Mesothelial cell of epicardium (in vitro differentiated cells): Measurements from ENCODE around the gene NUP210. TPM values are rescaled to one million over a fixed set of nuclear protein-coding genes. Genes with fewer than 3 reads are reported as not detected.
"Not testable (repeated sequence)": the region's sequence is repeated elsewhere in the genome, so short reads cannot be mapped to it uniquely, and the experiment has no call there.

Experiments used
- DNase-seq, 2 experiments: peaks; one replicate each; pipeline ENCODE4 v3.0.0; 2021; ENCODE audit warnings: low spot score in 2 of 2; ENCODE audit not compliant: unreplicated experiment in 2 of 2
- H3K27ac Mint-ChIP-seq: 2 replicates; pipeline ENCODE4 v1.8.0; 2021; ENCODE audit warnings: mixed read lengths
- H3K27me3 Mint-ChIP-seq: 2 replicates; pipeline ENCODE4 v1.8.0; 2021; ENCODE audit warnings: low read depth, mixed read lengths
- H3K36me3 Mint-ChIP-seq: 2 replicates; pipeline ENCODE4 v1.8.0; 2021; ENCODE audit warnings: mixed read lengths
- H3K4me1 Mint-ChIP-seq: 2 replicates; pipeline ENCODE4 v1.8.0; 2021; ENCODE audit warnings: mixed read lengths
- H3K4me3 Mint-ChIP-seq: 2 replicates; pipeline ENCODE4 v1.8.0; 2021; ENCODE audit warnings: mild to moderate bottlenecking, moderate library complexity, mixed read lengths
- H3K9me3 Mint-ChIP-seq: 2 replicates; pipeline ENCODE4 v1.8.0; 2021; ENCODE audit warnings: mixed read lengths
- total RNA-seq: library from RNA; stranded (reverse); gene quantifications from 3 replicates; pipeline ENCODE4 v1.2.1, GENCODE V29; 2021
- TF ChIP-seq, protein P1 (sequence below): fragments of 200-600 bp; sonication (generic); IDR thresholded peaks from one replicate; pipeline ENCODE4 v1.5.0; 2021; ENCODE audit warnings: antibody characterized with exemption; ENCODE audit not compliant: unreplicated experiment

The NUP210 gene
- total RNA-seq, 1 donor from 2014 or later, result 27.9 TPM

- Mint-ChIP-seq H3K27ac (peak overlapping the region; percentile 19), H3K4me1 (peaks cover 3% of the 10 kb centered on the region)
These were observed 40.8 kb downstream of the NUP210 start for GRCh38 chr3:13379201-13379830.

GRCh38 chr3:13378155-13378554, 42.0 kb downstream of the NUP210 start:
- DNase-seq, result no peak
- H3K9me3 Mint-ChIP-seq, result no peaks in the 10 kb centered on the region
- no peaks in the 10 kb centered on the region for H3K27me3 Mint-ChIP-seq
- H3K4me3 Mint-ChIP-seq, result no peak overlapping the region
- TF ChIP-seq, protein P1, sequence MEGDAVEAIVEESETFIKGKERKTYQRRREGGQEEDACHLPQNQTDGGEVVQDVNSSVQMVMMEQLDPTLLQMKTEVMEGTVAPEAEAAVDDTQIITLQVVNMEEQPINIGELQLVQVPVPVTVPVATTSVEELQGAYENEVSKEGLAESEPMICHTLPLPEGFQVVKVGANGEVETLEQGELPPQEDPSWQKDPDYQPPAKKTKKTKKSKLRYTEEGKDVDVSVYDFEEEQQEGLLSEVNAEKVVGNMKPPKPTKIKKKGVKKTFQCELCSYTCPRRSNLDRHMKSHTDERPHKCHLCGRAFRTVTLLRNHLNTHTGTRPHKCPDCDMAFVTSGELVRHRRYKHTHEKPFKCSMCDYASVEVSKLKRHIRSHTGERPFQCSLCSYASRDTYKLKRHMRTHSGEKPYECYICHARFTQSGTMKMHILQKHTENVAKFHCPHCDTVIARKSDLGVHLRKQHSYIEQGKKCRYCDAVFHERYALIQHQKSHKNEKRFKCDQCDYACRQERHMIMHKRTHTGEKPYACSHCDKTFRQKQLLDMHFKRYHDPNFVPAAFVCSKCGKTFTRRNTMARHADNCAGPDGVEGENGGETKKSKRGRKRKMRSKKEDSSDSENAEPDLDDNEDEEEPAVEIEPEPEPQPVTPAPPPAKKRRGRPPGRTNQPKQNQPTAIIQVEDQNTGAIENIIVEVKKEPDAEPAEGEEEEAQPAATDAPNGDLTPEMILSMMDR, result no peak
- H3K36me3 Mint-ChIP-seq, result no peaks in the 10 kb centered on the region
- H3K27ac Mint-ChIP-seq, result no peak overlapping the region
- peaks cover 3% of the 10 kb centered on the region for H3K4me1 Mint-ChIP-seq

More at GRCh38 chr3:13379201-13379830, 40.8 kb downstream of the NUP210 start:
- Mint-ChIP-seq H3K27me3 (no peaks in the 10 kb centered on the region), H3K9me3 (no peaks in the 10 kb centered on the region), H3K36me3 (no peaks in the 10 kb centered on the region), H3K4me3 (no peak overlapping the region)
- TF ChIP-seq, protein P1, result no peak
- DNase-seq, result no peak

GRCh38 chr3:13377741-13378140, 42.4 kb downstream of the NUP210 start:
- not testable (repeated sequence) for H3K4me1 Mint-ChIP-seq, H3K27ac Mint-ChIP-seq

DNA sequence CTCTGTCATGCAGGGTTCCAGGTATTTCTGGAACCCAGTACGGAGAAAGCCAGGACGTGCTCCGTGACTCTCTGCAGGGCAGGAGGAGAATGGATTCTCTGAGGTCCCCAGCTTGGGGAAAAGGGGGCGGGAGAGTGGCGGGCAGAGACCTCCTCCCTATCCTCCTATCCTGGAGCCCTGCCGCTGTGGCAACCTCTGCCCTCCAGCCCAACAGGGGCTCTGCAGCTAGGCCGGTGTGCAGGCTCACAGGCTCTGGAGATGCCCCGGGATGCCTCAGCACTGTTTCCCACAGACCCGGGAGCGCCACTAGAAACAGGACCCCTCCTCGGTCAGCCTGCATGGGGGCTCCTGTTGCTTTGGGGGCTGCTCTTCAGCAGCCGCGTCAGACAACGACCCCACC, 43.1 kb downstream of the NUP210 start:
- no peak overlapping the region for H3K27ac Mint-ChIP-seq
- peaks cover 4% of the 10 kb centered on the region for H3K36me3 Mint-ChIP-seq
- no peak overlapping the region for H3K4me3 Mint-ChIP-seq
- no peaks in the 10 kb centered on the region for H3K9me3 Mint-ChIP-seq
- TF ChIP-seq, protein P1, result no peak
- no peak for DNase-seq
- H3K27me3 Mint-ChIP-seq, result no peaks in the 10 kb centered on the region
- H3K4me1 Mint-ChIP-seq, result peaks cover 3% of the 10 kb centered on the region

More at GRCh38 chr3:13377741-13378140, 42.4 kb downstream of the NUP210 start:
- not testable (repeated sequence) for DNase-seq, H3K27me3 Mint-ChIP-seq, H3K4me3 Mint-ChIP-seq, H3K36me3 Mint-ChIP-seq, H3K9me3 Mint-ChIP-seq

DNA sequence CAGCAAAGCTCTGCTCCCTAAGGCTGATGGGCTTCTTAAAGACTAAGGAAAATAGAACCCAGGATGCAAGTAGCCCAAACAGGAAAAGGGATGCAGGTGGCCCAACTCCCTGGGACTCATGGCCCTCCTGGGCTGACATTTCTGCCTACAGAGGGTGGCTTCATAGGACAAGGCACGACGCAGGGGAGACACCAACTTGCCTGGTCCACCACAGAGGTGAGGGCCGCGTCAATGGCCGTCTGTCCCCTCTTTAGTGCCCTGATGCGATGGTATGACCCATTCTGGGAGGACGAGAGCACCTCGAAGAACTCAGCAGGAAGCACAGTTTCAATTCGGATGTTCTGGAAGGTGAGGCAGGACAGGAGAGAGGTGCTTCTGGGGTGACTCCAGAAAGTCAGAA, 44.0 kb downstream of the NUP210 start:
- TF ChIP-seq, protein P1, result no peak
- H3K9me3 Mint-ChIP-seq, result no peaks in the 10 kb centered on the region
- peaks cover 6% of the 10 kb centered on the region for H3K36me3 Mint-ChIP-seq
- peaks cover 3% of the 10 kb centered on the region for H3K4me1 Mint-ChIP-seq
- H3K4me3 Mint-ChIP-seq, result no peak overlapping the region
- H3K27me3 Mint-ChIP-seq, result no peaks in the 10 kb centered on the region
- no peak for DNase-seq
- no peak overlapping the region for H3K27ac Mint-ChIP-seq

- TF ChIP-seq, protein P1, result no peak
- Mint-ChIP-seq H3K36me3 (peaks cover 6% of the 10 kb centered on the region), H3K4me1 (peaks cover 3% of the 10 kb centered on the region), H3K27ac (no peak overlapping the region), H3K27me3 (no peaks in the 10 kb centered on the region), H3K4me3 (no peak overlapping the region), H3K9me3 (no peaks in the 10 kb centered on the region)
- no peak for DNase-seq
These were observed 44.7 kb downstream of the NUP210 start for GRCh38 chr3:13375464-13375863.
